Dermis microvascular lymphatic vessel endothelial cell (primary cell): Measurements from ENCODE around the gene CEP63. TPM values are rescaled to one million over a fixed set of nuclear protein-coding genes. Genes with fewer than 3 reads are reported as not detected.

Source experiments
- total RNA-seq: library from RNA; depleted of rRNA; stranded (reverse); fragments of >200 nt; gene quantifications from 2 replicates; pipeline ENCODE4 v1.2.1, GENCODE V29; 2014

Gene CEP63
- total RNA-seq, 1 donor from 2014 or later, result 12.2 TPM

Other genes with a start within 250 kb of the CEP63 start
- gene RYK, start 235.2 kb upstream of the CEP63 start, total RNA-seq, result 84.0 and 96.6 TPM in 2 replicates
- gene AMOTL2, start 111.6 kb upstream of the CEP63 start, total RNA-seq, result 41.6 and 62.2 TPM in 2 replicates
- 40.7 and 48.2 TPM in 2 replicates for gene ANAPC13, start 72 bp upstream of the CEP63 start, total RNA-seq
- not detected in 2 replicates for gene KY, start 165.0 kb downstream of the CEP63 start, total RNA-seq